GM23338 (cell line): ENCODE results near the gene TNFAIP6. TPM values are rescaled to one million over a fixed set of nuclear protein-coding genes. Genes with fewer than 3 reads are reported as not detected.

Source experiments
- ATAC-seq: fragments of 200-7000 bp; cut with Tn5 transposase; 3 replicates; pipeline ENCODE4 v1.9.1; 2020
- DNase-seq: peaks from one replicate; pipeline ENCODE4 v3.0.0-alpha.2; 2015; ENCODE audit warnings: low spot score
- H2AFZ ChIP-seq: fragments of 200-600 bp; sonication (generic); 2 replicates; pipeline ENCODE4 v1.8.0; 2016; ENCODE audit warnings: antibody characterized with exemption, mild to moderate bottlenecking, moderate library complexity
- H3F3A ChIP-seq: fragments of 200-600 bp; sonication (generic); replicated peaks from 2 replicates; pipeline ENCODE4 v1.8.0; 2017; ENCODE audit warnings: antibody characterized with exemption, mixed run types, low read depth
- H3K27ac ChIP-seq: fragments of 200-600 bp; sonication (generic); 2 replicates; pipeline ENCODE4 v1.6.1; 2016; ENCODE audit warnings: low read depth
- H3K27me3 ChIP-seq: fragments of 200-600 bp; sonication (generic); 2 replicates; pipeline ENCODE4 v1.8.0; 2016; ENCODE audit warnings: mild to moderate bottlenecking, mixed run types, moderate library complexity; ENCODE audit not compliant: insufficient read depth
- H3K36me3 ChIP-seq: fragments of 200-600 bp; sonication (generic); 2 replicates; pipeline ENCODE4 v1.8.0; 2016; ENCODE audit warnings: mild to moderate bottlenecking; ENCODE audit not compliant: insufficient read depth
- H3K4me1 ChIP-seq: fragments of 200-600 bp; sonication (generic); 2 replicates; pipeline ENCODE4 v1.8.0; 2016; ENCODE audit warnings: mild to moderate bottlenecking, moderate library complexity; ENCODE audit not compliant: insufficient read depth
- H3K4me2 ChIP-seq: fragments of 200-600 bp; sonication (generic); 2 replicates; pipeline ENCODE4 v1.7.1; 2017; ENCODE audit warnings: mixed run types
- H3K4me3 ChIP-seq: fragments of 200-600 bp; sonication (generic); 2 replicates; pipeline ENCODE4 v1.6.1; 2016; ENCODE audit warnings: mixed run types
- H3K79me2 ChIP-seq: fragments of 200-600 bp; sonication (generic); replicated peaks from 2 replicates; pipeline ENCODE4 v1.8.0; 2017; ENCODE audit warnings: mild to moderate bottlenecking; ENCODE audit not compliant: insufficient read depth
- H3K9me2 ChIP-seq: fragments of 200-600 bp; sonication (generic); 2 replicates; pipeline ENCODE4 v1.8.0; 2017; ENCODE audit not compliant: insufficient read depth
- H4K20me1 ChIP-seq: fragments of 200-600 bp; sonication (generic); replicated peaks from 2 replicates; pipeline ENCODE4 v1.8.0; 2017; ENCODE audit warnings: mild to moderate bottlenecking; ENCODE audit not compliant: insufficient read depth
- H3K27ac Mint-ChIP-seq: 2 replicates; pipeline ENCODE4 v1.8.0; 2020; ENCODE audit warnings: inconsistent platforms, mild to moderate bottlenecking, moderate library complexity, mixed read lengths
- H3K27me3 Mint-ChIP-seq: 3 replicates; pipeline ENCODE4 v1.8.0; 2022; ENCODE audit warnings: low read depth, mild to moderate bottlenecking, moderate library complexity, mixed read lengths, inconsistent platforms; ENCODE audit not compliant: insufficient read depth, poor library complexity
- H3K36me3 Mint-ChIP-seq: 3 replicates; pipeline ENCODE4 v1.8.0; 2021; ENCODE audit warnings: low read depth, mild to moderate bottlenecking, inconsistent platforms, moderate library complexity, mixed read lengths
- H3K4me1 Mint-ChIP-seq: 3 replicates; pipeline ENCODE4 v1.8.0; 2020; ENCODE audit warnings: mild to moderate bottlenecking, inconsistent platforms, mixed read lengths
- H3K4me3 Mint-ChIP-seq: 3 replicates; pipeline ENCODE4 v1.8.0; 2021; ENCODE audit warnings: moderate library complexity, mild to moderate bottlenecking, inconsistent platforms, mixed read lengths
- H3K9me3 Mint-ChIP-seq: 3 replicates; pipeline ENCODE4 v1.8.0; 2020; ENCODE audit warnings: moderate library complexity, mild to moderate bottlenecking, inconsistent platforms, mixed read lengths
- CREB1 ChIP-seq: fragments of 250-450 bp; sonication (Bioruptor Pico); IDR thresholded peaks from 2 replicates; pipeline ENCODE4 v1.5.0; 2020; ENCODE audit warnings: low read depth, mild to moderate bottlenecking, moderate library complexity
- EZH2 ChIP-seq: fragments of 200-600 bp; sonication (generic); IDR thresholded peaks from one replicate; pipeline ENCODE4 v1.8.0; 2017; ENCODE audit warnings: antibody characterized with exemption, mild to moderate bottlenecking, low read depth; ENCODE audit not compliant: unreplicated experiment
- EZH2phosphoT487 ChIP-seq: fragments of 200-600 bp; sonication (generic); IDR thresholded peaks from one replicate; pipeline ENCODE4 v1.8.1; 2018; ENCODE audit warnings: antibody characterized with exemption; ENCODE audit not compliant: unreplicated experiment
- JUNB ChIP-seq: IDR thresholded peaks from one replicate; pipeline ENCODE4 v1.6.1; 2016; ENCODE audit warnings: antibody characterized with exemption; ENCODE audit not compliant: unreplicated experiment
- NANOG ChIP-seq: IDR thresholded peaks from 2 replicates; pipeline ENCODE4 v1.6.1; 2016; ENCODE audit warnings: antibody characterized with exemption, borderline replicate concordance
- ZNF114 ChIP-seq: fragments of 250-450 bp; sonication (Bioruptor Pico); IDR thresholded peaks from 2 replicates; pipeline ENCODE4 v1.5.0; 2020; ENCODE audit warnings: mild to moderate bottlenecking, moderate library complexity
- ZNF331 ChIP-seq: fragments of 250-450 bp; sonication (Bioruptor Pico); IDR thresholded peaks from 2 replicates; pipeline ENCODE4 v1.5.0; 2020; ENCODE audit warnings: low read depth, mild to moderate bottlenecking, moderate library complexity
- polyA plus RNA-seq: library from polyadenylated mRNA; unstranded; fragments of >200 nt; fragmentation: Nextera tagmentation; extraction: Ambion mirVana; gene quantifications from 2 replicates; pipeline ENCODE4 v1.2.1, GENCODE V29; 2016
- total RNA-seq: library from RNA; depleted of rRNA; stranded (reverse); fragments of >200 nt; shearing (Covaris generic); gene quantifications from 2 replicates; pipeline ENCODE4 v1.2.3, GENCODE V29; 2014
- TF ChIP-seq, protein P1 (sequence below): IDR thresholded peaks from one replicate; pipeline ENCODE4 v1.6.1; 2018; ENCODE audit warnings: antibody characterized with exemption; ENCODE audit not compliant: unreplicated experiment
- TF ChIP-seq, protein P2 (sequence below): IDR thresholded peaks from 2 replicates; pipeline ENCODE4 v1.6.1; 2016; ENCODE audit warnings: antibody characterized with exemption
- TF ChIP-seq, protein P3 (sequence below), 2 experiments: fragments of 200-600 bp in 1 of 2; sonication (generic) in 1 of 2; conservative IDR thresholded peaks; 2 replicates each; pipeline versions ENCODE4 v1.5.1 to v1.6.1; 2016 to 2017; ENCODE audit warnings: antibody characterized with exemption in 2 of 2, low read depth in 2 of 2, mild to moderate bottlenecking in 2 of 2, moderate library complexity in 1 of 2
- TF ChIP-seq, protein P4 (sequence below): fragments of 250-450 bp; sonication (Bioruptor Pico); IDR thresholded peaks from 2 replicates; pipeline ENCODE4 v1.5.0; 2020; ENCODE audit warnings: mild to moderate bottlenecking, moderate library complexity

Gene TNFAIP6
- total and polyA plus RNA-seq, 2 experiments from 2014 or later, result 2.9 to 6.1 TPM

DNA sequence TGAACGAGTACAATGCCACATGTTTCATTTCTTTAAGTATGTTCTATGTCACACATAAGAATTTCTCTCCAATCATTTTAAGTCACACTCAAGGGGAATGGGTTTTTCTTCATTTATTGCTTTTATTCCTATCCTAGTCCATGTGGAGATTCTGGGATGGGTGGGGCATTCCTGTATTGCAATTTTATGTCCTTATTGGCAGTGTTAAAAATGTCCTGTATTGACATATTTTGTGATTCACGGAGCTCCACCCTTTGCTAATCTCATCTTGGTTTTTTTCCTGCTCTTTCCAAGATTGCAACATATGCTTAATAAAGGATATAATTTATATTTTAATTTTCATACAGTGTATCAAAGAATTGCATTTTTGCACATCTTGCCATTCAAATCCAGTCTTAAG is 3.4 kb upstream of the TNFAIP6 start:
- H3K4me2 ChIP-seq, result no peak overlapping the region
- H3K36me3 ChIP-seq, result no peaks in the 10 kb centered on the region
- H3K9me2 ChIP-seq, result peaks cover 3% of the 10 kb centered on the region; the same call in 1 of the 2 replicates
- no peaks in the 10 kb centered on the region for H3F3A ChIP-seq
- H3K4me3 ChIP-seq, result no peak overlapping the region
- H3K27ac Mint-ChIP-seq, result no peak overlapping the region
- peaks cover 5% of the 10 kb centered on the region for H3K27me3 Mint-ChIP-seq
- H2AFZ ChIP-seq, result no peak overlapping the region
- no peaks in the 10 kb centered on the region for H3K27me3 ChIP-seq
- H3K79me2 ChIP-seq, result no peaks in the 10 kb centered on the region
- TF ChIP-seq CREB1 (CRISPR knock-in tag), result no peak
- TF ChIP-seq EZH2, result no peak
- TF ChIP-seq, protein P1, sequence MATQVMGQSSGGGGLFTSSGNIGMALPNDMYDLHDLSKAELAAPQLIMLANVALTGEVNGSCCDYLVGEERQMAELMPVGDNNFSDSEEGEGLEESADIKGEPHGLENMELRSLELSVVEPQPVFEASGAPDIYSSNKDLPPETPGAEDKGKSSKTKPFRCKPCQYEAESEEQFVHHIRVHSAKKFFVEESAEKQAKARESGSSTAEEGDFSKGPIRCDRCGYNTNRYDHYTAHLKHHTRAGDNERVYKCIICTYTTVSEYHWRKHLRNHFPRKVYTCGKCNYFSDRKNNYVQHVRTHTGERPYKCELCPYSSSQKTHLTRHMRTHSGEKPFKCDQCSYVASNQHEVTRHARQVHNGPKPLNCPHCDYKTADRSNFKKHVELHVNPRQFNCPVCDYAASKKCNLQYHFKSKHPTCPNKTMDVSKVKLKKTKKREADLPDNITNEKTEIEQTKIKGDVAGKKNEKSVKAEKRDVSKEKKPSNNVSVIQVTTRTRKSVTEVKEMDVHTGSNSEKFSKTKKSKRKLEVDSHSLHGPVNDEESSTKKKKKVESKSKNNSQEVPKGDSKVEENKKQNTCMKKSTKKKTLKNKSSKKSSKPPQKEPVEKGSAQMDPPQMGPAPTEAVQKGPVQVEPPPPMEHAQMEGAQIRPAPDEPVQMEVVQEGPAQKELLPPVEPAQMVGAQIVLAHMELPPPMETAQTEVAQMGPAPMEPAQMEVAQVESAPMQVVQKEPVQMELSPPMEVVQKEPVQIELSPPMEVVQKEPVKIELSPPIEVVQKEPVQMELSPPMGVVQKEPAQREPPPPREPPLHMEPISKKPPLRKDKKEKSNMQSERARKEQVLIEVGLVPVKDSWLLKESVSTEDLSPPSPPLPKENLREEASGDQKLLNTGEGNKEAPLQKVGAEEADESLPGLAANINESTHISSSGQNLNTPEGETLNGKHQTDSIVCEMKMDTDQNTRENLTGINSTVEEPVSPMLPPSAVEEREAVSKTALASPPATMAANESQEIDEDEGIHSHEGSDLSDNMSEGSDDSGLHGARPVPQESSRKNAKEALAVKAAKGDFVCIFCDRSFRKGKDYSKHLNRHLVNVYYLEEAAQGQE, result no peak
- TF ChIP-seq, protein P2, sequence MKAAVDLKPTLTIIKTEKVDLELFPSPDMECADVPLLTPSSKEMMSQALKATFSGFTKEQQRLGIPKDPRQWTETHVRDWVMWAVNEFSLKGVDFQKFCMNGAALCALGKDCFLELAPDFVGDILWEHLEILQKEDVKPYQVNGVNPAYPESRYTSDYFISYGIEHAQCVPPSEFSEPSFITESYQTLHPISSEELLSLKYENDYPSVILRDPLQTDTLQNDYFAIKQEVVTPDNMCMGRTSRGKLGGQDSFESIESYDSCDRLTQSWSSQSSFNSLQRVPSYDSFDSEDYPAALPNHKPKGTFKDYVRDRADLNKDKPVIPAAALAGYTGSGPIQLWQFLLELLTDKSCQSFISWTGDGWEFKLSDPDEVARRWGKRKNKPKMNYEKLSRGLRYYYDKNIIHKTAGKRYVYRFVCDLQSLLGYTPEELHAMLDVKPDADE, result no peak
- no peak for TF ChIP-seq ZNF331
- TF ChIP-seq NANOG, result no peak
- no peak for TF ChIP-seq JUNB
- TF ChIP-seq, protein P3, sequence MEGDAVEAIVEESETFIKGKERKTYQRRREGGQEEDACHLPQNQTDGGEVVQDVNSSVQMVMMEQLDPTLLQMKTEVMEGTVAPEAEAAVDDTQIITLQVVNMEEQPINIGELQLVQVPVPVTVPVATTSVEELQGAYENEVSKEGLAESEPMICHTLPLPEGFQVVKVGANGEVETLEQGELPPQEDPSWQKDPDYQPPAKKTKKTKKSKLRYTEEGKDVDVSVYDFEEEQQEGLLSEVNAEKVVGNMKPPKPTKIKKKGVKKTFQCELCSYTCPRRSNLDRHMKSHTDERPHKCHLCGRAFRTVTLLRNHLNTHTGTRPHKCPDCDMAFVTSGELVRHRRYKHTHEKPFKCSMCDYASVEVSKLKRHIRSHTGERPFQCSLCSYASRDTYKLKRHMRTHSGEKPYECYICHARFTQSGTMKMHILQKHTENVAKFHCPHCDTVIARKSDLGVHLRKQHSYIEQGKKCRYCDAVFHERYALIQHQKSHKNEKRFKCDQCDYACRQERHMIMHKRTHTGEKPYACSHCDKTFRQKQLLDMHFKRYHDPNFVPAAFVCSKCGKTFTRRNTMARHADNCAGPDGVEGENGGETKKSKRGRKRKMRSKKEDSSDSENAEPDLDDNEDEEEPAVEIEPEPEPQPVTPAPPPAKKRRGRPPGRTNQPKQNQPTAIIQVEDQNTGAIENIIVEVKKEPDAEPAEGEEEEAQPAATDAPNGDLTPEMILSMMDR (conservative IDR thresholded peaks at IDR 0.05; ENCODE audit: low read depth in 2 of 2), result no peak
- TF ChIP-seq ZNF114 (CRISPR knock-in tag), result no peak
- TF ChIP-seq, protein P4, sequence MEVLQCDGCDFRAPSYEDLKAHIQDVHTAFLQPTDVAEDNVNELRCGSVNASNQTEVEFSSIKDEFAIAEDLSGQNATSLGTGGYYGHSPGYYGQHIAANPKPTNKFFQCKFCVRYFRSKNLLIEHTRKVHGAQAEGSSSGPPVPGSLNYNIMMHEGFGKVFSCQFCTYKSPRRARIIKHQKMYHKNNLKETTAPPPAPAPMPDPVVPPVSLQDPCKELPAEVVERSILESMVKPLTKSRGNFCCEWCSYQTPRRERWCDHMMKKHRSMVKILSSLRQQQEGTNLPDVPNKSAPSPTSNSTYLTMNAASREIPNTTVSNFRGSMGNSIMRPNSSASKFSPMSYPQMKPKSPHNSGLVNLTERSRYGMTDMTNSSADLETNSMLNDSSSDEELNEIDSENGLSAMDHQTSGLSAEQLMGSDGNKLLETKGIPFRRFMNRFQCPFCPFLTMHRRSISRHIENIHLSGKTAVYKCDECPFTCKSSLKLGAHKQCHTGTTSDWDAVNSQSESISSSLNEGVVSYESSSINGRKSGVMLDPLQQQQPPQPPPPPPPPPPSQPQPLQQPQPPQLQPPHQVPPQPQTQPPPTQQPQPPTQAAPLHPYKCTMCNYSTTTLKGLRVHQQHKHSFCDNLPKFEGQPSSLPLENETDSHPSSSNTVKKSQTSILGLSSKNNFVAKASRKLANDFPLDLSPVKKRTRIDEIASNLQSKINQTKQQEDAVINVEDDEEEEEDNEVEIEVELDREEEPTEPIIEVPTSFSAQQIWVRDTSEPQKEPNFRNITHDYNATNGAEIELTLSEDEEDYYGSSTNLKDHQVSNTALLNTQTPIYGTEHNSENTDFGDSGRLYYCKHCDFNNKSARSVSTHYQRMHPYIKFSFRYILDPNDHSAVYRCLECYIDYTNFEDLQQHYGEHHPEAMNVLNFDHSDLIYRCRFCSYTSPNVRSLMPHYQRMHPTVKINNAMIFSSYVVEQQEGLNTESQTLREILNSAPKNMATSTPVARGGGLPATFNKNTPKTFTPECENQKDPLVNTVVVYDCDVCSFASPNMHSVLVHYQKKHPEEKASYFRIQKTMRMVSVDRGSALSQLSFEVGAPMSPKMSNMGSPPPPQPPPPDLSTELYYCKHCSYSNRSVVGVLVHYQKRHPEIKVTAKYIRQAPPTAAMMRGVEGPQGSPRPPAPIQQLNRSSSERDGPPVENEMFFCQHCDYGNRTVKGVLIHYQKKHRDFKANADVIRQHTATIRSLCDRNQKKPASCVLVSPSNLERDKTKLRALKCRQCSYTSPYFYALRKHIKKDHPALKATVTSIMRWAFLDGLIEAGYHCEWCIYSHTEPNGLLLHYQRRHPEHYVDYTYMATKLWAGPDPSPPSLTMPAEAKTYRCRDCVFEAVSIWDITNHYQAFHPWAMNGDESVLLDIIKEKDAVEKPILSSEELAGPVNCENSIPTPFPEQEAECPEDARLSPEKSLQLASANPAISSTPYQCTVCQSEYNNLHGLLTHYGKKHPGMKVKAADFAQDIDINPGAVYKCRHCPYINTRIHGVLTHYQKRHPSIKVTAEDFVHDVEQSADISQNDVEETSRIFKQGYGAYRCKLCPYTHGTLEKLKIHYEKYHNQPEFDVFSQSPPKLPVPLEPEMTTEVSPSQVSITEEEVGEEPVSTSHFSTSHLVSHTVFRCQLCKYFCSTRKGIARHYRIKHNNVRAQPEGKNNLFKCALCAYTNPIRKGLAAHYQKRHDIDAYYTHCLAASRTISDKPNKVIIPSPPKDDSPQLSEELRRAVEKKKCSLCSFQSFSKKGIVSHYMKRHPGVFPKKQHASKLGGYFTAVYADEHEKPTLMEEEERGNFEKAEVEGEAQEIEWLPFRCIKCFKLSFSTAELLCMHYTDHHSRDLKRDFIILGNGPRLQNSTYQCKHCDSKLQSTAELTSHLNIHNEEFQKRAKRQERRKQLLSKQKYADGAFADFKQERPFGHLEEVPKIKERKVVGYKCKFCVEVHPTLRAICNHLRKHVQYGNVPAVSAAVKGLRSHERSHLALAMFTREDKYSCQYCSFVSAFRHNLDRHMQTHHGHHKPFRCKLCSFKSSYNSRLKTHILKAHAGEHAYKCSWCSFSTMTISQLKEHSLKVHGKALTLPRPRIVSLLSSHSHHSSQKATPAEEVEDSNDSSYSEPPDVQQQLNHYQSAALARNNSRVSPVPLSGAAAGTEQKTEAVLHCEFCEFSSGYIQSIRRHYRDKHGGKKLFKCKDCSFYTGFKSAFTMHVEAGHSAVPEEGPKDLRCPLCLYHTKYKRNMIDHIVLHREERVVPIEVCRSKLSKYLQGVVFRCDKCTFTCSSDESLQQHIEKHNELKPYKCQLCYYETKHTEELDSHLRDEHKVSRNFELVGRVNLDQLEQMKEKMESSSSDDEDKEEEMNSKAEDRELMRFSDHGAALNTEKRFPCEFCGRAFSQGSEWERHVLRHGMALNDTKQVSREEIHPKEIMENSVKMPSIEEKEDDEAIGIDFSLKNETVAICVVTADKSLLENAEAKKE (CRISPR knock-in tag), result no peak
- TF ChIP-seq EZH2phosphoT487, result no peak
- DNase-seq (no peak), ATAC-seq (no peak)
- no peaks in the 10 kb centered on the region for H3K9me3 Mint-ChIP-seq
- H3K4me3 Mint-ChIP-seq, result no peak overlapping the region
- H3K4me1 Mint-ChIP-seq, result peaks cover 33% of the 10 kb centered on the region
- H3K36me3 Mint-ChIP-seq, result no peaks in the 10 kb centered on the region
- no peaks in the 10 kb centered on the region for H4K20me1 ChIP-seq
- no peak overlapping the region for H3K27ac ChIP-seq
- peaks cover 35% of the 10 kb centered on the region for H3K4me1 ChIP-seq
